ENCODE measurements around the gene NEK3. TPM values are rescaled to one million over a fixed set of nuclear protein-coding genes. Genes with fewer than 3 reads are reported as not detected.
"Not testable (repeated sequence)": the region's sequence is repeated elsewhere in the genome, so short reads cannot be mapped to it uniquely, and the experiment has no call there.

Gene NEK3
- total RNA-seq, 2 experiments from 2014 or later, result 10.5 to 12.0 TPM

GRCh38 chr13:52193587-52194183 is 34.3 kb upstream of the NEK3 start:
- H3K36me3 Mint-ChIP-seq (ENCODE audit: low read depth); POLR2A ChIA-PET; H3K27me3 Mint-ChIP-seq; H3K9me3 Mint-ChIP-seq (ENCODE audit: low read depth): not testable (repeated sequence)
- Mint-ChIP-seq H3K4me1 (peaks cover 32% of the 10 kb centered on the region), H3K4me3 (peak overlapping the region; percentile 86), H3K27ac (peak overlapping the region; percentile 100)
- intact Hi-C loops (cut with DNase I, micrococcal nuclease), result loop anchor here (1.0 to 10.0 kb wide), 12 partner anchors 34 to 740 kb away; partner anchors contain the start of genes ALG11 (in 2 of the 2), CKAP2 (in 2 of the 2), INTS6 (in 1 of the 2) and NEK3 (in 1 of the 2)
- DNase-seq (peak; percentile 22), ATAC-seq (peak; percentile 24)
- CTCF ChIA-PET, result interaction anchor here (1.2 to 1.5 kb wide), 2 partner anchors 10 to 257 kb away, joined by 4 to 8 read pairs; partner anchors contain the start of gene VPS36

GRCh38 chr13:52187424-52188187 is 28.2 kb upstream of the NEK3 start:
- POLR2A ChIA-PET; H3K27me3 Mint-ChIP-seq; intact Hi-C loops (cut with DNase I, micrococcal nuclease); H3K9me3 Mint-ChIP-seq (ENCODE audit: low read depth); H3K4me3 Mint-ChIP-seq: not testable (repeated sequence)
- CTCF ChIA-PET, result interaction anchor here (1.4 kb wide), 1 partner anchor 32 kb away, joined by 3 read pairs; no protein-coding TSS in a partner anchor
- H3K27ac Mint-ChIP-seq, result peak overlapping the region; percentile 31
- peaks cover 37% of the 10 kb centered on the region for H3K4me1 Mint-ChIP-seq
- DNase-seq (peak; percentile 20), ATAC-seq (peak; percentile 55)
- peaks cover 18% of the 10 kb centered on the region for H3K36me3 Mint-ChIP-seq (ENCODE audit: low read depth)

- no peaks in the 10 kb centered on the region for H3K27me3 Mint-ChIP-seq
- no peak for ATAC-seq
- H3K27ac Mint-ChIP-seq, result peak overlapping the region; percentile 73
- H3K9me3 Mint-ChIP-seq (ENCODE audit: low read depth), result no peaks in the 10 kb centered on the region
- H3K4me1 Mint-ChIP-seq, result peaks cover 33% of the 10 kb centered on the region
- ChIA-PET CTCF (interaction anchor here (0.7 to 1.4 kb wide), 2 partner anchors 13 to 31 kb away, joined by 3 read pairs; no protein-coding TSS in a partner anchor), POLR2A (no interaction called here)
- no peak overlapping the region for H3K4me3 Mint-ChIP-seq
- DNase-seq, result no peak
- intact Hi-C loops (cut with DNase I, micrococcal nuclease), result no loop called here
- H3K36me3 Mint-ChIP-seq (ENCODE audit: low read depth), result peaks cover 18% of the 10 kb centered on the region
Observed at GRCh38 chr13:52187029-52187423, 27.6 kb upstream of the NEK3 start.

GRCh38 chr13:52181316-52181954 is 22.0 kb upstream of the NEK3 start:
- H3K9me3 Mint-ChIP-seq (ENCODE audit: low read depth); H3K27ac Mint-ChIP-seq; H3K4me1 Mint-ChIP-seq; POLR2A ChIA-PET; H3K4me3 Mint-ChIP-seq; CTCF ChIA-PET; H3K27me3 Mint-ChIP-seq; DNase-seq; intact Hi-C loops (cut with DNase I, micrococcal nuclease): not testable (repeated sequence)
- ATAC-seq, result peak; percentile 55
- peaks cover 28% of the 10 kb centered on the region for H3K36me3 Mint-ChIP-seq (ENCODE audit: low read depth)

- no peak overlapping the region for H3K4me3 Mint-ChIP-seq
Observed at GRCh38 chr13:52179925-52180324, 20.5 kb upstream of the NEK3 start.

GRCh38 chr13:52177276-52177675 is 17.9 kb upstream of the NEK3 start:
- CTCF ChIA-PET, result no interaction called here

More at GRCh38 chr13:52179925-52180324, 20.5 kb upstream of the NEK3 start:
- ChIA-PET POLR2A (no interaction called here), CTCF (interaction anchor here (0.6 kb wide), 1 partner anchor 112 kb away, joined by 3 read pairs; no protein-coding TSS in a partner anchor)
- intact Hi-C loops (cut with DNase I, micrococcal nuclease), result no loop called here
- Mint-ChIP-seq H3K9me3 (ENCODE audit: low read depth) (no peaks in the 10 kb centered on the region), H3K36me3 (ENCODE audit: low read depth) (peaks cover 25% of the 10 kb centered on the region), H3K27ac (no peak overlapping the region), H3K4me1 (peaks cover 2% of the 10 kb centered on the region), H3K27me3 (no peaks in the 10 kb centered on the region)
- DNase-seq (no peak), ATAC-seq (no peak)

GRCh38 chr13:52173970-52174369 is 14.6 kb upstream of the NEK3 start:
- H3K9me3 Mint-ChIP-seq (ENCODE audit: low read depth); H3K27me3 Mint-ChIP-seq; intact Hi-C loops (cut with DNase I, micrococcal nuclease); H3K4me3 Mint-ChIP-seq; H3K4me1 Mint-ChIP-seq; DNase-seq; POLR2A ChIA-PET: not testable (repeated sequence)
- peak overlapping the region; percentile 26 for H3K27ac Mint-ChIP-seq
- H3K36me3 Mint-ChIP-seq (ENCODE audit: low read depth), result peaks cover 24% of the 10 kb centered on the region
- peak; percentile 30 for ATAC-seq
- CTCF ChIA-PET, result interaction anchor here (0.6 to 1.7 kb wide), 6 partner anchors 10 to 277 kb away, joined by 3 to 6 read pairs (median 3); partner anchors contain the start of gene VPS36

More at GRCh38 chr13:52177276-52177675, 17.9 kb upstream of the NEK3 start:
- H3K4me3 Mint-ChIP-seq, result no peak overlapping the region
- POLR2A ChIA-PET, result no interaction called here
- no peak overlapping the region for H3K27ac Mint-ChIP-seq
- DNase-seq, result no peak
- no peaks in the 10 kb centered on the region for H3K27me3 Mint-ChIP-seq
- H3K36me3 Mint-ChIP-seq (ENCODE audit: low read depth), result peaks cover 27% of the 10 kb centered on the region
- peaks cover 11% of the 10 kb centered on the region for H3K4me1 Mint-ChIP-seq
- intact Hi-C loops (cut with DNase I, micrococcal nuclease), result no loop called here
- ATAC-seq, result no peak
- H3K9me3 Mint-ChIP-seq (ENCODE audit: low read depth), result no peaks in the 10 kb centered on the region

GRCh38 chr13:52173373-52173772 is 14.0 kb upstream of the NEK3 start:
- POLR2A ChIA-PET, result no interaction called here

GRCh38 chr13:52171686-52172085 is 12.3 kb upstream of the NEK3 start:
- H3K4me3 Mint-ChIP-seq; H3K27me3 Mint-ChIP-seq; intact Hi-C loops (cut with DNase I, micrococcal nuclease); DNase-seq; H3K4me1 Mint-ChIP-seq; POLR2A ChIA-PET; ATAC-seq; H3K9me3 Mint-ChIP-seq (ENCODE audit: low read depth): not testable (repeated sequence)
- Mint-ChIP-seq H3K36me3 (ENCODE audit: low read depth) (peaks cover 22% of the 10 kb centered on the region), H3K27ac (peak overlapping the region; percentile 42)
- CTCF ChIA-PET, result interaction anchor here (1.5 kb wide), 1 partner anchor 15 kb away, joined by 4 read pairs; no protein-coding TSS in a partner anchor

More at GRCh38 chr13:52173373-52173772, 14.0 kb upstream of the NEK3 start:
- no peak for ATAC-seq
- Mint-ChIP-seq H3K27me3 (no peaks in the 10 kb centered on the region), H3K4me3 (no peak overlapping the region), H3K4me1 (peaks cover 10% of the 10 kb centered on the region), H3K27ac (peak overlapping the region; percentile 48), H3K9me3 (ENCODE audit: low read depth) (no peaks in the 10 kb centered on the region), H3K36me3 (ENCODE audit: low read depth) (peaks cover 23% of the 10 kb centered on the region)
- intact Hi-C loops (cut with DNase I, micrococcal nuclease), result no loop called here
- CTCF ChIA-PET, result interaction anchor here (1.0 to 1.5 kb wide), 4 partner anchors 10 to 277 kb away, joined by 3 to 6 read pairs (median 3); partner anchors contain the start of gene VPS36
- no peak for DNase-seq

- intact Hi-C loops (cut with DNase I, micrococcal nuclease); H3K9me3 Mint-ChIP-seq (ENCODE audit: low read depth); H3K27ac Mint-ChIP-seq; ATAC-seq; H3K4me1 Mint-ChIP-seq; H3K27me3 Mint-ChIP-seq; POLR2A ChIA-PET; DNase-seq; H3K4me3 Mint-ChIP-seq: not testable (repeated sequence)
- CTCF ChIA-PET, result interaction anchor here (0.7 to 1.5 kb wide), 2 partner anchors 15 to 29 kb away, joined by 3 to 4 read pairs; no protein-coding TSS in a partner anchor
- peaks cover 29% of the 10 kb centered on the region for H3K36me3 Mint-ChIP-seq (ENCODE audit: low read depth)
Observed at GRCh38 chr13:52170828-52171391, 11.5 kb upstream of the NEK3 start.

- POLR2A ChIA-PET, result no interaction called here
- no peak for DNase-seq
Observed at GRCh38 chr13:52169839-52170238, 10.4 kb upstream of the NEK3 start.

More at GRCh38 chr13:52169839-52170238, 10.4 kb upstream of the NEK3 start:
- H3K27me3 Mint-ChIP-seq, result no peaks in the 10 kb centered on the region
- ATAC-seq, result no peak
- CTCF ChIA-PET, result interaction anchor here (0.6 to 1.1 kb wide), 2 partner anchors 42 to 258 kb away, joined by 3 read pairs; no protein-coding TSS in a partner anchor
- intact Hi-C loops (cut with DNase I, micrococcal nuclease), result no loop called here
- no peak overlapping the region for H3K27ac Mint-ChIP-seq
- no peak overlapping the region for H3K4me3 Mint-ChIP-seq
- H3K4me1 Mint-ChIP-seq, result peaks cover 10% of the 10 kb centered on the region
- no peaks in the 10 kb centered on the region for H3K9me3 Mint-ChIP-seq (ENCODE audit: low read depth)
- H3K36me3 Mint-ChIP-seq (ENCODE audit: low read depth), result peaks cover 27% of the 10 kb centered on the region

Measured in activated CD4-positive, alpha-beta T cell treated with anti-CD3 and anti-CD28 coated beads for 36 hours (primary cell).